HG03575 (cell line): ENCODE data around the gene LTB.
"Not testable (repeated sequence)": the region's sequence is repeated elsewhere in the genome, so short reads cannot be mapped to it uniquely, and the experiment has no call there.

Experiments used
- ATAC-seq: cut with Tn5 transposase; IDR thresholded peaks from one replicate; pipeline ENCODE4 v1.9.1; 2021; ENCODE audit not compliant: unreplicated experiment, insufficient number of reproducible peaks, low FRiP score; ENCODE audit errors: extremely low read depth

LTB gene

DNA sequence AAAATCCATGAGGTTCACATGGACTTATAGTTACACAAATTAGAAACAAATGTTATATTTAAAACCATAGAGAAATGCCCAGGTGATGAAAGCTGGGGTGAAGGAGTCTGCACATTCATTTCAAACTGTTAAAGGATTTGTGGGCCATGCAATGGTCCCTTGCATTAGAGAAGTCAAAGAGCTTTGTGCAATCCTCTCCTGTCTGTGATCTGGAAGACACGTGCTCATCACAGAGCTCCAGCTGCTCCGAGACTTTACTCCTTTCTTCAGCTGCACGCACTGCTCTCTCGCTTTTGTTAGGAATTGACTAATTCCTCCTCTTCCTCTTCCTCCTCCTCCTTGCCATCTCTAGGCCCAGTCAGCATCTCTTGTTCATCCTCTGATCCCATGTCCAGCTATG is 28.7 kb upstream of the LTB start:
- ATAC-seq: no peak

DNA sequence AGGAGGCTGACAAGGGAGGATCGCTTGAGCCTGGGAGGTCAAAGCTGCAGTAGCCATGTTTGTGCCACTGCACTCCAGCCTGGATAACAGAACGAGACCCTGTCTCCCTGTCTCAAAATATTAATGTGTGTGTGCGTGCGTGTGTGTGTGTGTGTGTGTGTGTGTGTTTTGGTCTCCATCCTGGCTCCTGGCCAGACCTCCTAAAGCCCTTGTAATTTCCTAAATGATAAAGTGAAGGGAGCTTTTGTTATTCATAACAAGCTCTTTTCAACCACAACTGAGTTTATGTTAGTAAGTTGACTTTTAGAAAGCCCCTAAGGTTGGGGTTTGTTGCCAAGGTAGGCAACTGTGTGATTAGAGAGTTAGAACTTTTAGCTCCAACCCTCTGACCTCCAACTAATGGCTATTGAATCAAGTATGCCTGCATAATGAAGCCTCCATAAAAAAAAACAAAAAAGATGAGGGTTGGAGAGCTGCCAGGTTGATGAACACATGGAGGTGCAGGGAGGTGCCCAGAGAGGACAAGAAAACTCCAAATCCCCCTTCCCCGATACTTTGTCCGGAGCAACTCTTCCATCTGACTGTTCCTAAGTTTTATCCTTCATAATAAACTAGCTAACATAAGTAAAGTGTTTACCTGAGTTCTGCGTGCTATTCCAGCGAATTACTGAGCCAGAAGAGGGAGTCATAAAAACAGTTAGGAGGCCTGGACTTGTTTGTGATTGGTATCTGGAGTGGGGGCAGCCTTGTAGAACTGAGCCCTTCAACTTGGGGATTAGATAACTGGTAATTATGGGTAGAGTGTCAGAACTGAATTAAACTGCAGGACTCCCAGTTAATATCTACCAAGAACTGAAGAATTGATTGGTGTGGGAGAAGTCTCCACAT is 27.5 kb upstream of the LTB start:
- no peak for ATAC-seq

DNA sequence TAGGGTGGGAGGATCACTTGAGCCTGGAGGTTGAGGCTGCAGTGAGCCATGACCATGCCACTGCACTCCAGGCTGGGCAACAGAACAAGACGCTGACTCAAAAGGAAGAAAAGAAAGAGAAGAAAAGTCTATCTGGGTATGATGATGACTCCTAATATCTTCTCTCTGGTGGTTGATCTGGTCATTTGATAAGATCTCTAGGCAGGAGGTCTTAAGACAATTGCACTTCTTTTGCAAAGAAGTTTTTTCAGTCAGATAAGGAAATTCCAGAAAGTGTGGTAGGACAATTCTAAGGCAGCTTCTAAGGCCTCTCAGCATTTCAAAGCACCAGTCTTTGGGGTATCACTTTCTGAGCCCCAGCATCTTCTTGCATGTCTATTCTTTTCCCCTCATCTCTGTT is 25.1 kb upstream of the LTB start:
- ATAC-seq: no peak

DNA sequence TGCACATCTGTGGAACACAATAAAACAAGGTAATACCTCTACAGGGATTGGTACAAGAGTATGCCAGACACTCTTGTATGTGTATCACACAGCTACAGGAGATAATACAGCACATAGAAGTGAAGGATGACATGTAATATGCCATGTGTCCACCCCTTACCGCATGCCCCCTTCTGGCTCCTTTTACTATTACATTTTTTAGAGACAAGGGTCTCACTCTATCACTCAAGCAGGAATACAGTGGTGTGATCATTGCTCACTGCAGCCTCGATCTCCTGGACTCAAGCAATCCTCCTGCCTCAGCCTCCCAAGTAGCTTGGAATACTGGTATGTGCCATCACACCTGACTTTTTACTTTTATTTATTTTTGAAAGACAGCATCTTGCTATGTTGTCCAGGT is 14.8 kb upstream of the LTB start:
- no peak for ATAC-seq

DNA sequence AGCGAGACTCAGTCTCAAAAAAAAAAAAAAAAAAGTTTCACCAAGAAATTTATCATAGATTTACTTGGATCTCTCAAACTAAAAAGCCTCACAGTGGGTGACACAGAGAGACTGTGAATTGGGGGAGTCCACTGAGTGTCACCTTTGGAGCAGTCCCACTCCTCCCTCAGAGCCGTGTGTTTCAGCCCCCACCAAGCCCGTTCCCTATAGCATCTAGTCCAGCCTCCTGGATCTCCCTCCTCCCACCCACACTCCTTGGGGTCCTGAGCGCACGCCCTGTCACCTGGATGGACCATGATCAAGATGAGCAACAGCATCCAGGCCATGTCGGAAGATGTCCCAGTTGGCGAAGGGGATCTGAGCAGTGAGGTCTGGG is 10.2 kb upstream of the LTB start:
- no peak for ATAC-seq

DNA sequence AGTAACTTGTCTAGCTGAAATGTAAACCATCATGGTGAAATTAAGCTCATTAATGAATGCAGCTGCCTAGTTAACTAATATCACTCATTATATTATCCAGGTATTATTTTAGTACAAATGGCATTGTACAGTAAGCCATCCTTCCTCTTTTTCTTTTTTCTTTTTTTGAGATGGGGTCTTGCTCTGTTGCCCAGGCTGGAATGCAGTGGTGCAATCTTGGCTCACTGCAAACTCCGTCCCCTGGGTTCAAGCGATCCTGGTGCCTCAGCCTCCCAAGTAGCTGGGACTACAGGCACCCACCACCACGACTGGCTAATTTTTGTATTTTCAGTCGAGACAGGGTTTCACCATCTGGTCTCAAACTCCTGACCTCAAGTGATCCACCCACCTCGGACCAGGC is 8.5 kb upstream of the LTB start:
- ATAC-seq: not testable (repeated sequence)

DNA sequence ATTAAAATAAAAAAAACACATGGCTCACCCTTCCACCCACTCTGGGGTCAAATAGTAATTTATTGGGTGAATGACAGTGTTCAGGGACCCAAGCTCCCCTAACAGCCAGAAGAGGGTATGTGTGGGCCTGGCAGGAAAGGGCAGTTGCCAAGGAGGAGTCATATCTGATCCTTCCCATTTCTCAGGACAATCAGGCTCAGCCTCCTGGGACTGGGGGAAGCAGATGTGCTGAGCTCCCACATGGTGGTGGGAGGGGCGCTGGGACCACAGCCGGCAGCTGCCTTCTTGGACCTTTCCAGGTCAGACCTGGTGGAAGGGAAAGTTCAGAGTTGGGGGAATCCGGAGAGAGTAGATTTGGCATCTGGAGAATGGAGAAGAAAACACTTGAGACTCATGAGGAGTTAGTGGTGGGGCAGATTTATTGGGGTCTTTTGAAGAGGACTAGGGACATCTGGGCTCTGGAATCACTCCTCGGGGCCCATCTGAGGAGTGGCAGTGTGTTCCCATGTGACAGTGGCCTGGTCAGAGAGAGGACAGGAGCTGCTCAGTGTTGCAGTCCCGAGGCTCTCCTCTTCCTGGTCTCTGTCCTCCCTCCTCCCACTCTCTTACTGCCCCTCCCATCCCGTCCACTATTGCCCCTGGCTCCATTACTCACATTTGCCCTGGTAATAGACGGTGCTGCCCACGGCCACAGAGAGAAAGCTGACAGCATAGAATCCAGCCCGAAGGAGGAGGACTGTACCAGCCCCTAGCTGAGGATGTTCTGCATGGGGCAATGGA is 6.8 kb upstream of the LTB start:
- ATAC-seq: no peak

DNA sequence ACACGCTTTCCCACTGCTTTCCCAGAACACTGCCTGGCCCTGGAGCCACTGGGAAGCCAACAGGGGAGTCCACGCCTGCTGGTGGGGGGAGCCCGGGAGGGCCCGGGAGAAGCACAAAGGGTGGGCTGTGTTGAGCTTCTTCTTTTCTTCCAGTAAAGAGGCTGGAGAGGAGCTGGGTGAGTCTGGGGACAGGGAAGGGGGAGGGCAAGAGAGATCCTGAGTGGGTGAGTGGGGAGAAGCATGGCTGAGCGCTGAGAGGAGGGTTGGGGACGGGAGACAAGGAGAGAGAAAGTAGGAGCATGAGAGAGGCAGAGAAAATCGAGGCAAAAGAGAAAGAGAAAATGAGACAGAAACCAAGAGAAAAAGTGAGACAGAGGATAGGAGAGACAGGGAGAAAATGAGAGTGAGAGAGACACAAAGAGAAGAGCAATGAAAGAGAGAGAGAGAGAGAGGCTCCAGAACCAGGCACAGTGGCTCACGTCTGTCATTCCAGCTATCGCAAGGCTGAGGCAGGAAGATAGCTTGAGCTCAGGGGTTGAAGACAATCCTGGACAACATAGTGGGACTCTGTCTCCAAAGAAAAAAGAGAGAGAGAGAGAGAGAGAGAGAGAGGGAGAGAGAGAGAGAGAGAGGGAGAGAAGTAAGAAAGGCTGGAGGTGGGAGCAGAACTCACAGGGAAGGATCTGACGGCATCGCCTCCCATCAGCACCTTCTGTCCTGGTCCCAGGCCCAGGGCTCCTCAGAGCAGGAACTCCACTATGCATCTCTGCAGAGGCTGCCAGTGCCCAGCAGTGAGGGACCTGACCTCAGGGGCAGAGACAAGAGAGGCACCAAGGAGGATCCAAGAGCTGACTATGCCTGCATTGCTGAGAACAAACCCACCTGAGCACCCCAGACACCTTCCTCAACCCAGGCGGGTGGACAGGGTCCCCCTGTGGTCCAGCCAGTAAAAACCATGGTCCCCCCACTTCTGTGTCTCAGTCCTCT is 5.9 kb upstream of the LTB start:
- ATAC-seq: no peak

DNA sequence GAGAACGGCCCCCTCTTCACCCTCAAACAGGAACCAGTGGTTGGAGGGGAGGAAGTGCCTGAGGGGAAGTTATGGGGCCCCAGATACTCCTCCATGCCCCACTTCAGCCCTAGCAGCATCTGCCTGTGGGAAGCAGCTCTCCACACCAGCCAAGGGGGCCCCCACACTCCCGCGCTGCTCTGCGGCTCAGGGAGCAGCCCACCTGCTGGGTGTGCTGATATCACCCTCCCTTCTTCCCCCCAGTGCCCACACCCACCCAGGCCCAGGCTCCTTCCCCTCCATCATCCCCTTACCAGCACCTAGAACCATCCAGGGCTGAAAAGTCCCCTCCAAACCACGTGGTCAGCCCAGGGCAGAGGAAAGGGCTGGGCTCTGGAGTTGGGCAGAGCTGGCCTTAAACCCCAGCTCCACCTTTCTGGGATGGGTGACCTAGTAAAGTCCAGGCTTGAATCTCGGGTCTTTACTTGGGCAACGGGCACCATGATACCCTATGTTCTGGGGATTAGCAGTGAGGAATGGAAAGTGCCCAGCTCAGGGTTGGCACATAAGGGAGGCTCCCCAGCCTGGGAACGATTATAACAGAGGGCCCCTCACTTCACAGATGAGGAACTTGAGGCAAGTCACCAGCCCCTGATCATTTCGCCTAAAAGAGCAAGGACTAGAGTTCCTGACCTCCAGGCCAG is 4.5 kb upstream of the LTB start:
- ATAC-seq: no peak

DNA sequence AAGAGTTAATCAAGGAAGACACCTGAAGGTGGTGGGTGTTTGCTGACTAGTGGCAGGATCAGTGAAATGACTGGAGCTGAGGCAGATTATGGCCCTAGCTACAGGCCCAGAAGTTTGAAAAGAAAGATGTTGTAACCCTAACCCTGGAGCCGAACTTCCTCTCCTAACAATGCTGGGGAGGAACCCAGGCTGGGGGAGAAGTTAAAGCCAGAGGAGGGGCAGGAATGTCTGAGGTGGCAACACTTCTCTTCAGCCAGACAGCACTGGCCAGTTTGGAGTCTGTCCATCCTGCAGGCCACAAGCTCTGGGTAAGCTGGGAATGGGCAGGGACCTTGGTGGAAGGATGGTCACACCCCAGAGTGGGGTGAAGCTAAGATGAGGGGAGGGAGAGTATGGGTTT is 3.8 kb upstream of the LTB start, which contains the start of gene LST1:
LST1 (plus strand) TSS at position 270 of the 400 bp plus-strand sequence. CDS start 1,023 bp downstream, outside the sequence.
- no peak for ATAC-seq

DNA sequence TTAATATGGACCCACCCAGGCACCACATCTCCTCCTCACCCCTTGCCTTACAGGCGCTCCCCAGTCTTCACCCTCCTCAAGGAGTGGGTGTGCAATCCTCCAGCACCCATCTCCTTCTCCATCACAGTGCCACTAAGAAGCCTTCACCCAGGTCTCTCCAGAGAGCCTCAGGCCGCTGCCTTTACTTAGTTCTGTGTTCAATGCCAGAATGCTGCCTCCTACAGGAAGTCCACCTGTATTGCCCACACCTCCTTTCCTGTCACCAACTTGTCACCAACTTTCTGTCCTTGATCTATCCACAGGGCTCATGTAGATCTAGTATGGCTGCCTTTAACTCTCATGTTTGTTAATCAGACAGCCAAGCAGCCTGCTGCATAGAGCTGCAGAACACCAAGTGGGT is 3.3 kb upstream of the LTB start:
- no peak for ATAC-seq

DNA sequence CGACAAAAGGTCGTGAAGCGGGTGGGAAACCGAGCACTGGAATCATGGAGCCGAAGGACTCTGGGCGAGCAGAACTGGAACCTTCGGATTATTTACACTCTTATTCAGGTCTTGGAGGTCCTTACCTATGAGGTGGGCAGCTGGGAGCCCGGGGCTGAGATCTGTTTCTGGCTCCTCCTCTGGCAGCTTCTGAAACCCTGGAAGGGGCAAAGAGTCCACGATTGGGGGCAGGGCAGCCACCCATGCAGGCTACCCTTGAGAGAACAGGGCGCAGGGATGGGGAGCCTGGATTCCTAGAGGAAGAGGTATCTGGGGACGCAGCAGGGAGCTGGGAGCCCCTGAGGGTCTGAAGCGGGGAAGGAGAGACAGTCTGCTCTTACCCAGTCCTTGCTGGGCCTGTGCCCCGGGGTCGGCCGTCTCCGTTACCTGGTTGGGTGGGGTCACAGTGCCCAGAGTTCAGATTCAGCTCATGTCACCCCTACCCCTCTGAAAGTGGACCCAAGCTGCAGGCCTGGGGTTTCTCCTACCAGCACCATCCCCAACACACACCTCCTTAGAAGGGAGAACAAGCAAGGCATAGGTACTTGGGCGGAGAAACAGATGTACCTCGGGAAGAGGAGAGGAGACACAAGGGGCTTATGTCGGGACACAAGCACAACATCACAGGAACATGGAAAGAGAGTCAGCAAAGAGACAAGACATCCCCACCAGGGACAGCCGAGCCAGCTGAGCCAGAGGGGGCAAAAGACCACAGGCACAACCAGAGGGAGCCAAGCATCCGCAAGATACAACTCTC is 592 bp downstream of the LTB start:
- no peak for ATAC-seq

DNA sequence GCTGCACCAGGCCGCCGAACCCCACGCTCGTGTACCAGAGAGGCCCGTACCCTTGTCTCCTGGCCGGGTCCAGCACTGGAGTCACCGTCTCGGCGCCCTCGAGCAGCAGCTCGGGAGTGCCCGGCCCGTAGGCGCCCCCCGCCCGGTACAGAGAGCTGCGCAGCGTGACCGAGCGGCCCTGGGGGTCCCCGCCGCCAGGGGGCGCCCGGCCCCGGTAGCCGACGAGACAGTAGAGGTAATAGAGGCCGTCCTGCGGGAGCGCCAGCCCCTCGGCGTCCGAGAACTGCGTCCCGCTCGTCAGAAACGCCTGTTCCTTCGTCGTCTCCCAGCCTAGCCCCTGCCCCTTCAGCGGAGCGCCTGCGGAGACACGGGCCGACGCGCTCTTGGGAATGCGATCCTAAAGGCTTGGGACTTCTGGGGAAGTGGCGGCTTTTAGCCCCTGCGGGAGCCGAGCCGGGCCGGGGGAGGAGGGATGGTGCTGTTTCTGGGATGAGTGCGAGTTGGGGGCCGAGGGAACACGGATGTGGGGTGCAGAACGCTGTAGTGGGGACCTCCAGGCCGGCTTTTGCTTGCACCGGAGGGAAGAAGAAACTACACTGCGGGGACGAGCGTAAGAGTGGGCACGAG is 1.3 kb downstream of the LTB start:
- peak; percentile 38 for ATAC-seq

DNA sequence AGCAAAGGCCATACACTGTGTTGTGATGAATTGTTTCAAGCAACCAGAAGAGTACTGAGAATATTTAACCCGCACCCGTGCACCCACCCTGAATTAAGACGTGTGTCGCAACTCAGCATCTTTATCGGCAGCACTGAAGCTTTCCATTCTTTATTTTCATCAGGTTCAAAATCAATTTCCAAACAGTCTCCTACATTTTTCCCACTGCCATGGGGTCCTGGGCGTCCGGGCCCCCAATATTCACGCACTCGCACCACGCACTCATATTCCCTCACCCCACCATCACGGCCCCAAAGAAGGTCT is 1.8 kb downstream of the LTB start:
- ATAC-seq: no peak

DNA sequence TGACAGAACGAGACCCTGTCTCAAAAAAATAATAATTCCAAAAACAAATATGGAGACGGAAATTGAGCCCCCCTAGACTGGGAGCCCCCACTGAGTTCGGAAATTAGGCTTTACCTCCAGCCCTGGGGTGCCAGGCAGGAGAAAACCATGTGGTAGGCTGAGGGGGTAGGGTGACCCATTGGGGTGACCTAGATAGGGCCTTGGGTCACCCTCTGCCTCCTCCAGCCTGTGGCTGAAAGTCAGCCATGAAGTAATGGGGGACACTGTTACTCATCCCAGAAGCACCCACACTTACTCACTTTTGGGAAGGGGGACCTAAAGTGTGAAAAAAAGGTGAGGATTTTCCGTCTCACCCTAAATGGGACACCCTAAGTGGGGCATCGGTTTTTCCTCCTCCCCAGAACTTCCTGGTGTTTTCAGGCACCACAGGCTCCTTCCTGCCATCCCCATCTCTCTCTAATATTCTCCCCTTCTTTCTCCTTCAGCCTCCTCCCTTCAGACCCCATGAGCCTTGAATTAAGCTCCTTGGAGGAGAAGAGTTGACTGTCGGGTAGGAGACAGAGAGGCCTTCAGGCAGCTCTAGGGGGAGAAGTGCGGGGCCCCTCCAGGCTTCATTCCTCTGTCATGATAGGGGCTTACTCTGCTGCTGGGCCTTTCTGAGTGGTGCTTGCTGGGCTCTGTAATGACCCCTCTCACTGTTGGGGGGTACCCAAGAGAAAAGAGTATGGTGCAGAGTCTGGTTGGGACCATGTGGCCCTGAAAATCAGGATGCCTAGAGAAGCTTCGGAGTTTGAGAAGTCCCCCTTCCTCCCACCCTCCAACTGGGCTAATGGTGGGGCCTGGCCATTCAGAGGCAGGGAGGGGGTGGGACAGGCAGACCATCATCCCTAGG is 2.4 kb downstream of the LTB start:
- ATAC-seq: no peak

DNA sequence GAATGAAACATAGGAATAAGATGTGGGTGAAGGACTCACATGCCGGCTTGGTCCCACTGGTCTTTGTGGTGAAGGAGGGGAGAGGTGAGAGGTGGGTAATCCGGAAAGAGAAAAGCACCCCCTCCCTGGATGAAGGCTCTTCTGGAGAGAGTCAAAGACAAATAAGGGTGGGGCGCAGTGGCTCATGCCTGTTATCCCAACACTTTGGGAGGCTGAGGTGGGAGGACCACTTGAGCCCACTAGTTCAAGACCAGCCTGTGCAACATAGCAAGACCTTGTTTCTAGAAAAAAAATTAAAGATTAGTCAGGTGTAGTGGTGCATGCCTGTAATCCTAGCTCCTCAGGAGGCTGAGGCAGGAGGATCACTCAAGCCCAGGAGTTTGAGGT is 3.1 kb downstream of the LTB start:
- no peak for ATAC-seq
